RWPE1 (cell line): ENCODE results near the gene PLD5.
"Not testable (repeated sequence)": the region's sequence is repeated elsewhere in the genome, so short reads cannot be mapped to it uniquely, and the experiment has no call there.

Experiments
- CTCF ChIA-PET: fragments of 350-600 bp; sonication (Branson Sonifier 250); formaldehyde crosslinking; extraction: SDS; loops from one replicate; lab custom pipeline; 2021; lab: Yijun Ruan, JAX
- POLR2A ChIA-PET: fragments of 400-600 bp; formaldehyde crosslinking; extraction: SDS; loops from one replicate; lab custom pipeline; 2020; ENCODE audit warnings: antibody characterized with exemption; ENCODE audit not compliant: low non-redundant PET; lab: Yijun Ruan, JAX
- DNase-seq: peaks from one replicate; pipeline ENCODE4 v3.0.0; 2012; ENCODE audit warnings: low spot score
- H3K27ac ChIP-seq: fragments of 450-650 bp; 2 replicates; pipeline ENCODE4 v1.5.1; 2017
- TF ChIP-seq, protein P1 (sequence below): fragments of 450-650 bp; conservative IDR thresholded peaks from 2 replicates; pipeline ENCODE4 v1.5.1; 2017; ENCODE audit warnings: low read depth, mild to moderate bottlenecking

Gene PLD5

GRCh38 chr1:242062271-242062670 is 462.2 kb downstream of the PLD5 start:
- POLR2A ChIA-PET, result no interaction called here

GRCh38 chr1:242059976-242060375 is 464.5 kb downstream of the PLD5 start:
- H3K27ac ChIP-seq, result no peak overlapping the region
- ChIA-PET POLR2A (no interaction called here), CTCF (no interaction called here)
- DNase-seq, result no peak
- TF ChIP-seq, protein P1, sequence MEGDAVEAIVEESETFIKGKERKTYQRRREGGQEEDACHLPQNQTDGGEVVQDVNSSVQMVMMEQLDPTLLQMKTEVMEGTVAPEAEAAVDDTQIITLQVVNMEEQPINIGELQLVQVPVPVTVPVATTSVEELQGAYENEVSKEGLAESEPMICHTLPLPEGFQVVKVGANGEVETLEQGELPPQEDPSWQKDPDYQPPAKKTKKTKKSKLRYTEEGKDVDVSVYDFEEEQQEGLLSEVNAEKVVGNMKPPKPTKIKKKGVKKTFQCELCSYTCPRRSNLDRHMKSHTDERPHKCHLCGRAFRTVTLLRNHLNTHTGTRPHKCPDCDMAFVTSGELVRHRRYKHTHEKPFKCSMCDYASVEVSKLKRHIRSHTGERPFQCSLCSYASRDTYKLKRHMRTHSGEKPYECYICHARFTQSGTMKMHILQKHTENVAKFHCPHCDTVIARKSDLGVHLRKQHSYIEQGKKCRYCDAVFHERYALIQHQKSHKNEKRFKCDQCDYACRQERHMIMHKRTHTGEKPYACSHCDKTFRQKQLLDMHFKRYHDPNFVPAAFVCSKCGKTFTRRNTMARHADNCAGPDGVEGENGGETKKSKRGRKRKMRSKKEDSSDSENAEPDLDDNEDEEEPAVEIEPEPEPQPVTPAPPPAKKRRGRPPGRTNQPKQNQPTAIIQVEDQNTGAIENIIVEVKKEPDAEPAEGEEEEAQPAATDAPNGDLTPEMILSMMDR, result no peak

More at GRCh38 chr1:242062271-242062670, 462.2 kb downstream of the PLD5 start:
- CTCF ChIA-PET, result no interaction called here
- no peak for DNase-seq
- TF ChIP-seq, protein P1, result no peak
- no peak overlapping the region for H3K27ac ChIP-seq

DNA sequence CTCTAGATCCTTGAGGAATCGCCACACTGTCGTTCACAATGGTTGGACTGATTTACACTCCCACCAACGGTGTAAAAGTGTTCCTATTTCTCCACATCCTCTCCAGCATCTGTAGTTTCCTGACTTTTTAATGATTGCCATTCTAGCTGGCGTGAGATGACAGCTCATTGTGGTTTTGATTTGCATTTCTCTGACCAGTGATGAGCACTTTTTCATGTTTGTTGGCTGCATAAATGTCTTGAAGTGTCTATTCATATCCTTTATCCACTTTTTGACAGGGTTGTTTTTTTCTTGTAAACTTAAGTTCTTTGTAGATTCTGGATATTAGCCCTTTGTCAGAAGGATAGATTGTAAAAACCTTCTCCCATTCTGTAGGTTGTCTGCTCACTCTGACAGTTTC is 465.9 kb downstream of the PLD5 start:
- CTCF ChIA-PET, POLR2A ChIA-PET, DNase-seq, H3K27ac ChIP-seq: not testable (repeated sequence)

DNA sequence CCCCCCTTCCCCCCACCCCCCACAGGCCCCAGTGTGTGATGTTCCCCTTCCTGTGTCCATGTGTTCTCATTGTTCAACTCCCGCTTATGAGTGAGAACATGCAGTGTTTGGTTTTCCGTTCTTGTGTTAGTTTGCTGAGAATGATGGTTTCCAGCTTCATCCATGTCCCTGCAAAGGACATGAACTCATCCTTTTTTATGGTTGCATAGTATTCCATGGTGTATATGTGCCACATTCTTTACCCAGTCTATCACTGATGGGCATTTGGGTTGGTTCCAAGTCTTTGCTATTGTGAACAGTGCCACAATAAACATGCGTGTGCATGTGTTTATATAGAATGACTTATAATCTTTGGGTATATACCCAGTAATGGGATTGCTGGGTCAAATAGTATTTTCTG is 466.3 kb downstream of the PLD5 start:
- H3K27ac ChIP-seq, POLR2A ChIA-PET, DNase-seq, CTCF ChIA-PET: not testable (repeated sequence)

- H3K27ac ChIP-seq, result no peak overlapping the region
- no peak for DNase-seq
- POLR2A ChIA-PET, result no interaction called here
- TF ChIP-seq, protein P1, result no peak
- CTCF ChIA-PET, result no interaction called here
These were observed 466.8 kb downstream of the PLD5 start for GRCh38 chr1:242057745-242058115.

DNA sequence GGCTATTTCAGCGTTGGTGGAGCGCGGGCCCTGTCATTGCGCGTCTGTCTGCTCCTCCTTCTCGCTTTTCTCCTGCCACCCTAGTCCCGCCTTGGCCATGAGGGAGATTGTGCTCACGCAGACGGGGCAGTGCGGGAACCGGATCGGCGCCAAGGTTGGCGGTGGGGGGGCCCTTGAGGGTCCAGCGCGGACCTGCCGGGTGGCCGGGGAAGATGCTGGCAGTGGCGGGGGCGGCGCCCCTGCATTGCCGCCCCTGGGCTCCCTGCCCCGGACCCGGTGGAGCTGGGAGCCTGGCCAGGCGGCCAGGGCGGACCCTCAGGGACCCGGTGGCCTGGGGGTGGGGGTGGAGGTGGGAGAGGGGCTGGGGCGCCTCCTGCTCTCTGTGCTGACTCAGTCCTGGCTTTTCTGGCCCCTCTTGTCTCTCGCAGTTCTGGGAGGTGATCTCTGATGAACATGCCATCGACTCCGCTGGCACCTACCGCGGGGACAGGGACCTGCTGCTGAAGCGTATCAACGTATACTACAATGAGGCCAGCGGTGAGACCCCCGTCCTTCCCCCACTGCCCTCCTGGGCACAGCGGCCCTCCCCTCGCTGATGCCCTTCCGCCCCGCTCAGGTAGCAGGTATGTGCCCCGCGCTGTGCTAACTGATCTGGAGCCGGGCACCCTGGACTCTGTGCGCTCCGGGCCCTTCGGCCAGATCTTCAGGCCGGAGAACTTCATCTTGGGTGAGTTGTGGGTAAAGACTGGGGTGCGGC is 467.3 kb downstream of the PLD5 start:
- TF ChIP-seq, protein P1, result no peak
- CTCF ChIA-PET, result no interaction called here
- no peak for DNase-seq
- POLR2A ChIA-PET, result no interaction called here
- no peak overlapping the region for H3K27ac ChIP-seq

DNA sequence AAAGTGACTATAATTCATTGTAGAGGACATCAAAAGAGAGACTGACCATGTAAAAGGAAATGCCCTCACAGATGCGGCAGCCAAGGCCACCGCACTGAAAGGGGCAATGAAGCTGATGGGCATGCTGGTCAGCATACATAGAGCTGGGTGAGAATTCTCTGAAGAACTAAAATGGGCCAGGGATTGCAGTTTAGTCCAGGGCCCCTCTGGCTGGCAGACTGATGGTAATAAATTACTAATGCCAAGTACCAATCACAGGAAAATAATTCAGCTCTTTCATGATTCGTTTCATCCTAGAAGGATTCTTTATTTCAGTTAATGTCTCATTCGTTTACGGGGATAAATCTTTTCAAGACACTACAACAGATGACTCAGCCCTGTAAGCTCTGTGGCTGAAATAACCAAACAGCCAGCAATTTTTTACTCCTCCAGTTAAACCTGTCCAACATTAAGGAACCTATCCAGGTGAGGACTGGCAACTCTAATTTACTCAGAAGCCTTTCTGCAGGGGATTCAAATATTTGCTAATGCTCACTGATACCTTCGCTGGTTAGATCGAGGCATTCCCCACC is 468.7 kb downstream of the PLD5 start:
- TF ChIP-seq, protein P1, result no peak
- ChIA-PET CTCF (no interaction called here), POLR2A (no interaction called here)
- H3K27ac ChIP-seq, result no peak overlapping the region
- peak; percentile 16 for DNase-seq
